Urothelium cell line (cell line): ENCODE measurements around the gene LPAR3.

ENCODE experiments used
- DNase-seq: peaks from one replicate; pipeline ENCODE4 v3.0.0; 2011; ENCODE audit warnings: low spot score, mixed read lengths
- FAIRE-seq: peaks from 2 replicates; lab custom pipeline; 2011; peaks lifted over from hg19 to GRCh38; lab: Jason Lieb, UNC

The LPAR3 gene

GRCh38 chr1:84859866-84860265 is 33.1 kb downstream of the LPAR3 start:
- no peak for FAIRE-seq
- no peak for DNase-seq

DNA sequence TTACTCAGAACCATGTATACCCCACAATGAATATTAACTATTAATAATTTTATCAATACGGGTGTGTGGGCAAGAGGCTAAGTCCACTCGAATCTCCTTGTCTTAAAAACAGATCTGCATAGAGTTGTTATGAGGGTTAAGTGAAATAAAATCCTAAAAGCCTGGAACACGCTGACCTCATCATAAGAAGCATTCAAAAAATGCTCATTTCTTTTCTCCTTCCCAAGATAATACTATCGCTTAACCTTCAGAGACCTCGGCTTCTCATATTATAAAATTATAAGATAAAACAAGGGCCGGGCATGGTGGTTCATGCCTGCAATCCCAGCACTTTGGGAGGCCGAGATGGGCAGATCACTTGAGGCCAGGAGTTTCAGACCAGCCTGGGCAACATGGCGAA is 35.1 kb downstream of the LPAR3 start:
- no peak for DNase-seq
- FAIRE-seq = no peak

GRCh38 chr1:84856726-84857270 is 36.2 kb downstream of the LPAR3 start:
- FAIRE-seq (no peak), DNase-seq (no peak)

- no peak for FAIRE-seq
- DNase-seq = no peak
Measured at GRCh38 chr1:84855691-84856630, 37.0 kb downstream of the LPAR3 start.

DNA sequence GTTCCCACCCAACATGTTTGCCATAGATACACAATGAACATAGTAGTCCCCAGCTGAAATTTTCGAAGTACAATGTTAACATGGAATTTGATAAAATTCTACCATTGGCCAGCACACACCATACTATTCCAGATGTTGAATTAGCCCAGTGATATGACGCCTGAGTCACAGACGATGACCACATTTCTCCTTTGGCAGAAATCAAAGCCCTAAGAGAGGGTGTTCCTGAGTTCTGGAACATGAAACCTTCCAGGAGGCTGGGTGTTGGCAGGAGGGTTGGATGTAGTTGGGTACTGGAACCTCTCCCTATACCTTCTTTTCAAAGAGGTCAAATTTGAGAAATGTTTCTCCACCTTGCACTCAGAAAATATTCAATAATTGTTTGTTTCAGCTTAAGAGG is 37.8 kb downstream of the LPAR3 start:
- FAIRE-seq (no peak), DNase-seq (no peak)

DNA sequence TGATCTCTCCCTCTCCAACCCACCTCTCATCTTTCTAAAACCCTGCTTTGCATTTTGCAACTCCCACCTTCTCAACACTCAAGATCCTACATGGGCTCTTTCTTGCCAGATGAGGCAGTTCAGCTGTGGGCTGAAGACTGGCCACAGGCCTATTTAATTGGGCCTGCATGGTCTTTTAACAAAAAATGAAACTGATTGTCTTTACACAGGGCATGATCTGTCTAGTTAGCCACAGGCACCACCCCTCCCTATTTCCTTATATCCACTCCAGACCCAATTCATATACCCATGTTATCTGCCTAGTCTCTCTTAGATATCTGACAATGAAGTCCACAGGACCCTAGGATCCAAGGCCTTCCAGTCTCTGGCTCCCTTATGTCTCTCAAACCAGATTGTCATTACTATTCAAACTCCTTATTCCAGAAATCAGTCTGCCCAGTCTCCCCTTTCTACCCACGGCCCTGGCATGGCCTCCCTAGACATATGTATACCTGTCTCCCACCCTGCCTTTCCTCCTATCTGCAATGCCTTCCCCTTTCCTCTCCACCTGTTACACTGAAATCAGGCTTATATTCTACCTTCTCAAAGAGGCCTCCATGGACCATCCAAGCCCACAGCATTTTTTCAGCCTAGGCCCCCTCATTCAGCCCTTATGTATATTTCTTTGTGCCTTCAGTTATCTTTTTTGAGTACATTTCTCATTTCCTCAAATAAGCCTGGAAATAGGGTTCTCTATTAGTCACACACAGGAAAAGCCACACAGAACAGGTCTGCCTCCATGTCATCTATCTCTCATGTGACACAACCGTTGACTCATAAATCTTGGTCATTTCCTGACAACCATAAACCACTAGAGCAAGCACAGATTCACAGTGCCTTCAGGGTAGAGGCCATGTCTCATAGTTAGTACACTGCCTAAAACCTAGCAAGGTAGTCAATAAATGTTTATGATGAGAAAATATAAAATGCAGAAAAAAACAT is 39.0 kb downstream of the LPAR3 start:
- DNase-seq (peak; percentile 62), FAIRE-seq (no peak)

- DNase-seq (peak; percentile 69), FAIRE-seq (no peak)
Measured at GRCh38 chr1:84851839-84852238, 41.2 kb downstream of the LPAR3 start.

- FAIRE-seq = no peak
Measured at GRCh38 chr1:84849357-84849975, 43.5 kb downstream of the LPAR3 start.

DNA sequence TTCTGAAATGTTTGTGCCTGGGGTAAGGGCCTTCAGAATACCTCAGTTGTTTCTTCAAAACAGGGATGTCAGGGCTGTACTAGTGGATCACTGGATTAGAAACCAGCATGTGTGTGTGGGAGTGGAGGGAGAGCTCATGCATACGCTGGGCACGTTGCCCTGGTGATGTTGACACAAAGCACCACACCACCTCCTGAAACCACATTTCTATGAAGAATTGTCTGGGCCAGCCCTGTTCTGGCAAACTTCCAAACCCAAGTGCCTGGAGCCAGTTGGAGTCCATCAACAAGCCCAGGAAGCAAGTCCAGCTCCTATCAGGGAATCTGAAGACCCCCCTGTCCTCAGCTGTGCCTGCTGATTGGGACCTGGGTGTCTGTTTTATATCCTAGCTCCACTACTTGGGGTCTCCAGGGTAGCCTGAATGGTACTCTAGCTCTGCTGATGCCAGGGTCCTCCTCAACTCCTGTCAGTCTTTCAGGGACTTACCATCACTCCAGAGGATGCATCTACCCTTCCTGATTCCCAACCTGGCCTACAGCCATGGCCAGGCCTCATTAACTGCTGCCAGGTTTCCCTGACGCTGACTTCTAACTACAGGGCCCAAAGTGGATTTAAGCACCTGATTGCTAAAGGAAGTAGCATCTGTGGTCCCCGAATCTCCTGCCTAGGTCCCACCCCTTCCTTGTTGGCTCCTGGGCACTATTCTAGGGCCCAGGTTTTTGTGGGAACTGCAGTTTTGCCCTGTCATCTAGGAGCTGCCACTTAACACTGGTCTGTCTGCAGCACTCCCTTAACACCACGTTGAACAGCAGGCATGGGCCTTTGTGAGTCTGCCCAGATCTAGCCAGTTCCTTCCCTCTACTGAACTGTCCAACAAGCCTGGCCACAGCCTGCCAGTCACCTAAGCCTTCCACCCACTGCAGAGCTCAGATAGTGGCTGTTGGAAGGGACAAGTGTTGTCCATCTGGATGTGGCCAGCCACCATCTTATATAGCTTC is 45.5 kb downstream of the LPAR3 start:
- peak; percentile 89 for DNase-seq

More at GRCh38 chr1:84849357-84849975, 43.5 kb downstream of the LPAR3 start:
- DNase-seq = no peak

GRCh38 chr1:84846387-84846786 is 46.6 kb downstream of the LPAR3 start:
- FAIRE-seq (no peak), DNase-seq (no peak)

More for the DNA sequence above, 45.5 kb downstream of the LPAR3 start:
- FAIRE-seq = peak; percentile 74

GRCh38 chr1:84845357-84845756 is 47.6 kb downstream of the LPAR3 start:
- DNase-seq (no peak), FAIRE-seq (no peak)

GRCh38 chr1:84844094-84844493 is 48.9 kb downstream of the LPAR3 start:
- FAIRE-seq = no peak
- DNase-seq = no peak

GRCh38 chr1:84842748-84843231 is 50.2 kb downstream of the LPAR3 start:
- DNase-seq (no peak), FAIRE-seq (no peak)

- DNase-seq (no peak), FAIRE-seq (no peak)
Measured at GRCh38 chr1:84841971-84842370, 51.0 kb downstream of the LPAR3 start.

DNA sequence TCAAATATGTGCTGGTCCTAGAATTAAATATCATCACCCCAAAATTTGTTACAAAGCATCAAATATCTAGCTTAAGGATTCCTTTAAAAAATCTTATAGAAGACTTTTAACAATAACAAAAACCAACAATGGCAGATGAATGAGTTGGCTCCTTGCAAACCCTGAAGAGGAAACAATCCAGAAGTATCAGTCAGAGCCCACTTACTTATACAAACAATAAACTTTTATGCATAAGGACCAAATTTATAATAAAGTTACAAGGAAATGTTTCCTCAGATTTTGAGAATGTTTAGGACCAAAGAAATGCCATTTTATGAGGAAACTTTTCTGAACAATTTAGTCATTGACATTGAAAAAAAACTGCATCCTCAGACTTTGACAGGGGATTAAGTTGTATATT is 52.7 kb downstream of the LPAR3 start:
- DNase-seq (no peak), FAIRE-seq (no peak)

- no peak for FAIRE-seq
- no peak for DNase-seq
Measured at GRCh38 chr1:84839544-84839943, 53.5 kb downstream of the LPAR3 start.

DNA sequence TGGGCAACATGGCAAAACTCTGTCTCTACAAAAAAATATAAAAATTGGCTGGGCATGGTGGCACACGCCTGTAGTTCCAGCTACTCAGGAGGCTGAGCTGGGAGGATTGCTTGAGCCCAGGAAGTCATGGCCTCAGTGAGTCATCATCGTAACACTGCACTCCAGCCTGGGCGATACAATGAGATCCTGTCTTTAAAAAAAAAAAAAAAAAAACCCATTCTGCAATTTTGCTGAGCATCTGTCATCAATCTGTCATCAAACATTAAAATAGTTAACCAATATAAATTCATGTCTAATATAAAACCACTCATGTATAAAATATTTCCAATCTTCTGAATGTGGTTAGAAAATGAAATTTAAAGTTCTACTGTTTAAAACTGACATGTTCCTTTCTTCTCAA is 56.9 kb downstream of the LPAR3 start:
- FAIRE-seq (no peak), DNase-seq (peak; percentile 56)

GRCh38 chr1:84835169-84835568 is 57.8 kb downstream of the LPAR3 start:
- DNase-seq (no peak), FAIRE-seq (no peak)

- FAIRE-seq (no peak), DNase-seq (peak; percentile 30)
Measured at GRCh38 chr1:84834419-84835064, 58.5 kb downstream of the LPAR3 start.
